Activated effector memory CD4-positive, alpha-beta T cell treated with anti-CD3 and anti-CD28 coated beads, Interleukin-2, amount 50 U/mL, for 16 hours (primary cell): Measurements from ENCODE around the gene DPY19L1.
"Not testable (repeated sequence)": the region's sequence is repeated elsewhere in the genome, so short reads cannot be mapped to it uniquely, and the experiment has no call there.

ENCODE experiments used
- DNase-seq: peaks from one replicate; pipeline ENCODE4 v3.0.0-alpha.2; 2020

DPY19L1 gene

DNA sequence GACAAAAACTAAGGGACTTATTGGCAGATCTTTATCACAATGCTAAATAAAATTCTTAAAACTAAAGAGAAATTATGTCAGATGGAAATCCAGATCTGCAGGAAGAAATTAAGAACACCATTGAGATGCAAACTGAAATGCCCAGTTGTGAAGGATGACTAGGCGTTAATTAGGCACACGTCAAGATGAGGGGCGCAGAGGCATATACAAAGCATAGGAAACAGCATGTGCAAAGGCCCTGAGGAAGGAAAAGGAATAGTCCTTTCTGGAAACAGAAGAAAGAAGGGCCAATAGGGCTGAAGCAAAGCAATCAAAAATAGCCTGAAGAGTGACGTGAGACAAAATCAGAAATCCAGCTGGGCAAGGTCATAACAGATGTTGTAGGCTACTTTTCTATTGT is 53.1 kb downstream of the DPY19L1 start:
- not testable (repeated sequence) for DNase-seq

DNA sequence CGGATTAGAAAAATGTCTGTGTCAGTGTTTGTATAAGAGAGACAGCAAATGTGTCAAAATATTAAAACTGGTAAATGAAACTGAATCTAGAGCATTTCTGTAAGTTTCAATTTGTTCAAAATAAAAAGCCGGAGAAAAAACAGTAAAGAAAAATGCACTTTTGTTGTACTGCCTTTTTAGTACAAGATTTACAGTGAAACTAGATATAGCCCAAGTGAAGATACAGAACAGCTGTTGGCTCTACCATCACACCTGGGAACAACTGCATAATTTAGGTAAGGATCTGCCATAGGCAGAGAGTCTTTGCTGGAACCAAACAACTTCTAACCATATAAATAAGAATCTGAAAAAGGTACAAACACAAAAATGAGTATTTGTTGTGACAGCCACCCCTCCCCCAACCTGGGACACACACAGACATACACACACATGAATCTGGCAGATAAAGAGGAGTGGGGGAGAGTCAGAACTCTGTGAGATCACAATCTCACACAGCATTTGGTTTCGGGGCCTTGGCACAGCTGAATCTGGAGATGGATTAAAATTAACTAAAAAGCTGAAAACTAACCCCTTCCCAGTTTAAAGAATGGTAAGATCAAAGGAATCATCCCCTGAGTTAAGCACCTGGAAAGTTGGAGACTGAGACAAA is 54.8 kb downstream of the DPY19L1 start:
- DNase-seq = no peak

GRCh38 chr7:34979124-34979523 is 58.2 kb downstream of the DPY19L1 start:
- not testable (repeated sequence) for DNase-seq

DNA sequence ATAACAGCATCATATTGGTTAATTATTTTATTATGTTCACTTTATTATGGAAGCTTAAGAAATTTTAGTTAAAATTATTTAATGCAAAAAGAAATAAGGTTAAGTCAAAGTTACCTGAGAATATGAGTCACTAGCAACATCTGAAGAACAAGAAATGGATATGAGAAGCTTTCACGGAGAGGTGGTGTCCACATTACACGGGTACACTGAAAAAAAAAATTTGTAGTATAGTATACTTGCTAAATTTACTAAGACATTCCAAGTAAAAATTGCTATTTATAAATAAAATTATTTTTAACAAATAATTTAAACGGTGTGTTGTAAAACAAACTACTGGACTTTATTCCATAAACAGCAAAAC is 63.9 kb downstream of the DPY19L1 start:
- no peak for DNase-seq

DNA sequence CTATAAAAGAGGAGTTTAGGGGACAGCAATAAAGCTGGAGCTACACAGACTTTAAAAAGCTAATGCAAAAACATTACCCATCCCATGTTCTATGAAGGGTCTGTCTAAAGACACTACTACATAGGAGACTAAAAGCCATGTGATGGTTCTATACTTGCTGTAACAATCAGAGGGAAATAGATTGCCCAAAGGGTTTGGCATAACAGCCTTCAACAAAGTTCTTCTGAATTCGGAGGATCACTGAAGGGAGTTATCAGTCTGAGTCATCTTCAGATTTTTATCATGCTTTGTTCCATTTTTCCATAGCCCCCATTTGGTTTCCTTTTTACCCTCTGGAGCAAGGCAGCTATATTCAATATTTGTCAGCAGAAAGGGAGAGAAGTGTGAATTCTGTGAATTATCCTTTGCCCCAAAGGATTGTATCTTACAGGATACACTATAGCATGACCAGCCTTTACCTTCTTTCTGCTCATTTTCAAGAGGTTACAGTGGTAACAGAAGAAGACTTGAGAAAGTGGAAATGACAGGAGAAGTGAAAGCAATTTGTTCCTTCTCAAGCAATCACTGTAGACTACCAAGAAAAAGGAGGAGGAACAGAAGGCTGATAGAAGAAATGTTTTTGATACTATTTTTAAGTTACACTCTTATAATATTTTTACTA is 64.4 kb downstream of the DPY19L1 start:
- not testable (repeated sequence) for DNase-seq

DNA sequence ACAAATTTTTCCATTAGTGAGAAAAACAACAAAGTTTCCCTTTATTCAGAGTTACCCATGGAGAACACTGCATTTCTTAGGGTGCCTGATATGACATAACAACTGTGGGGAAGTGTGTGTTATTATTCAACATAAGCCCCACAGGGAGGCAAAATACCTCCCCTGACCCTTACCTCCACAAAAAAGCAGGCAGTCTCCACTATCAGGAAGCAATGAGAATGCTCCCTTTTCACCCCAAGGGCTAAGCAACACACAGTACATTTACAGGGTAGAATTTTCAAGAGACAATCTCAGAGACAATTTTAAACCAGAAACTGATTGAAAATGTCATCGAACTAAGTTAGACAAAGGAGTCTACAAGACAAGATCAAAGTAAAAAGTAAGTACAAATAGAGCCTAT is 69.5 kb downstream of the DPY19L1 start:
- not testable (repeated sequence) for DNase-seq

GRCh38 chr7:34966504-34966903 is 70.8 kb downstream of the DPY19L1 start:
- not testable (repeated sequence) for DNase-seq

GRCh38 chr7:34958021-34958420 is 79.3 kb downstream of the DPY19L1 start:
- DNase-seq = no peak

- no peak for DNase-seq
Measured at GRCh38 chr7:34952822-34953221, 84.5 kb downstream of the DPY19L1 start.

DNA sequence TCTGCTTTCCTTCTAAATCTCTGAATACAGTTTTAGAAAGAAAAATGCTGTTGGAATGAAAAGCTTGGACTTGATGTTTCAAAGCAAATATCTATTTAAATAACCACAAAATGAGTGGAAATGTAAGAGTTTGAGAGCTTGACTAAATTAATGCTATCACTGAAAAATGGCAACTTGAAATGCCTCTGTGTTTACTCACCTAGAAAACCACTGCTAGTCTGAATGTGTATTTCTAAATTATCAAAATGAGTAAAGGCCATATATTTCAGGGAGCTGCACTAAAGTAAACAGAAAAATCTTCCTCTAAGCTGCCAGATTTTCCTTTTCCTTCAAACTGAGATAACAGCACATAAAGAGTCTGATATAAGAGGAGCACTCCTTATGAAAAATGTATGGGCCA is 87.9 kb downstream of the DPY19L1 start:
- no peak for DNase-seq

DNA sequence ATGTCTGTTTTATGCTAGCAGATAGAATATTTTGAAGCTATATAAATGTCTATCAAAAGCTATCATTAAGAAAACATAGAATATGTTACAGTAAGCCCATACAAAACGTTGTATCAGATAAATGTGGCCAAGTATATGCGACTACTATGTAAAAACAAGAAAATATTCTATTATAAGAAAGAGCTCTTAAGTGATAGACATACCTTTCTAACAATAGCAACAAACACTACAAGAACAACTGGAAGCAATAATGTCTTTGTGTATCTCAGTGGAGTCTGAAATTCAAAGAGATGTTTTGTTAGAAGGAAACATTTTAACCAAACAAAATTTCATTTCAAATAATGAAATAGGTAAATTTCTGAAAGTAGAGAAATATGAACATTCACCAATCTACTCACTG is 89.9 kb downstream of the DPY19L1 start:
- not testable (repeated sequence) for DNase-seq

GRCh38 chr7:34946486-34946885 is 90.8 kb downstream of the DPY19L1 start:
- no peak for DNase-seq

GRCh38 chr7:34945894-34946477 is 91.3 kb downstream of the DPY19L1 start:
- DNase-seq = not testable (repeated sequence)

GRCh38 chr7:34939175-34939574 is 98.1 kb downstream of the DPY19L1 start:
- DNase-seq = no peak

GRCh38 chr7:34935735-34936165 is 101.5 kb downstream of the DPY19L1 start:
- not testable (repeated sequence) for DNase-seq

DNA sequence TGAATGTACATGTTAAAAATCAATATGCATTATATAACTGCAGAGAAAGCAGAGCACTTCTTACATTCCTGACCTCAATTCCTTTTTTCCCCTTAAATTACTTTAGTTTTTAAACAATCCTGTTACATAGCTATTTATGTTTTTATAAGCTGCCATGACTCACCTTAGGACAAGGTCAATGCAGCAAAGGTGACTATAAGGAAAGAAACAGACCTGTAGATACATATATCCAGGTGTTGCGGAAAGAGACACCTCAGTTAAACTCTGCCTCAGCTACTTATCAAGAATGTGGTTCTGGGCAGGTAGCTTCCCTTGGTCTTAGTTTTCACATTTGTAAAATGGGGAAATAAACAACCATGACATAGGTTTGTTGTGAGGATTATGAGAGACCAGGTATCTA is 105.5 kb downstream of the DPY19L1 start:
- DNase-seq = no peak

GRCh38 chr7:34929783-34930182 is 107.5 kb downstream of the DPY19L1 start:
- not testable (repeated sequence) for DNase-seq

- no peak for DNase-seq
Measured at GRCh38 chr7:34928560-34928959, 108.7 kb downstream of the DPY19L1 start.

GRCh38 chr7:34928052-34928451 is 109.2 kb downstream of the DPY19L1 start:
- peak; percentile 82 for DNase-seq

DNA sequence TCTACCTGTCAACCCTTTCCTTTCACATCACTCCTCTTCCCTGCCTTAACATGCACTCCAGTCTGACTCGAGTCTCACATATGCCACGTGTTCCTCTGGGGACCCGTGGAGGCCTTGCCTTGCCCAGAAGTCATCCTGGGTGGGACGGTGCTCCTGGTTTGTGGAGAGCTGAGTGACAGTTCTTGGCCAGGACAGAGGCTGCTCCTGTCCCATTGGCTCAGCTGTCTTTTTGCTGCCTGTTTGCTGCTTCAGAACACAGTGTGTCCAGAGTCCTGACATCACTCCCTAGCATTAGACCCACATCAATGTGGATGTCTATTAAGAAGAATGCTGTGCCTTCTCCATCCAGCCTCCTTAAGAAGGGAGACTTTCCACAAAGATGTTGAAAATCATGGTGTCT is 116.8 kb downstream of the DPY19L1 start:
- DNase-seq = not testable (repeated sequence)

DNA sequence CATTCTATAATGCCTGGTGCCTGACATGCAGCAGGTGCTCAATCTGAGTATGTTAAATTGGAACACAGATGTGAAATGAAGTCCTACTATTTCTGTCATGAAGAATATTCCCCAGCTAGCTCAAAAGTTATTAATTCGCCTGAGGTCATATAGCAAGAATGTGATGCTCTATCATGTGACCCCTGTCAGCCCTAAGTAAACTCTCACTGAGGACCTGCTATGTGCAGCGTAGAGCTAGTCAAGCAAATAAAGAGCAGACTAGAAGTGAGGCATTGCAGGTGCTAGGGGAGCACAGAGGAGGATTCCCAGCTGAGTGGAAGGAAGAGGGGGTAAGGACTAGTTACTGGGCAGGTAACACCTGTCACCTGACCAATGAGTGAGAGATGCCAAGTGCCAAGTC is 118.2 kb downstream of the DPY19L1 start:
- not testable (repeated sequence) for DNase-seq

GRCh38 chr7:34918198-34918861 is 119.0 kb downstream of the DPY19L1 start:
- not testable (repeated sequence) for DNase-seq

DNA sequence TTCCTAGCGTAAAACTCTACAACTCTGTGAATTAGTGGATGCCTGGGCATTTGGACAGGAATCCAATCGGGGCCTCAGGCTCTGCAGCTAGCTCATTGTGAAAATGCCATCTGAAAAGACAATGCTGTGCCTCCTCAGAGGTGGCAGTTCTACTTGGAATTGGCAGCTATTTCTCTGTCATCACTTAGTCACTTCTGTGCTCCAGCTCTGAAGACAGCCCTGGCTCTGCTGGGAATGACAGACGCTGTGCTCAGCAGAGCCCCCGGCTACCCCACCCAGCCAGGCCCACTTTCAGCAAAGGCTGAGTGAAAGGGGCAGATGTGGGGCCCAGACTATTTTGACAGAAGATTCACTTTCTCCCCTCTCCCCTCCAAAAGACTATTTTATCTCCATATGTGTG is 119.8 kb downstream of the DPY19L1 start:
- DNase-seq = not testable (repeated sequence)

GRCh38 chr7:34916267-34916666 is 121.0 kb downstream of the DPY19L1 start:
- no peak for DNase-seq
